ENCODE data around the gene KLK13.

Gene KLK13

GRCh38 chr19:51091895-51092873 lies 27.3 kb upstream of the KLK13 start:
- DNase-seq: no peak

GRCh38 chr19:51091126-51091525 lies 26.2 kb upstream of the KLK13 start:
- DNase-seq: no peak

- DNase-seq: no peak
Measured at GRCh38 chr19:51090471-51090870, 25.6 kb upstream of the KLK13 start.

DNA sequence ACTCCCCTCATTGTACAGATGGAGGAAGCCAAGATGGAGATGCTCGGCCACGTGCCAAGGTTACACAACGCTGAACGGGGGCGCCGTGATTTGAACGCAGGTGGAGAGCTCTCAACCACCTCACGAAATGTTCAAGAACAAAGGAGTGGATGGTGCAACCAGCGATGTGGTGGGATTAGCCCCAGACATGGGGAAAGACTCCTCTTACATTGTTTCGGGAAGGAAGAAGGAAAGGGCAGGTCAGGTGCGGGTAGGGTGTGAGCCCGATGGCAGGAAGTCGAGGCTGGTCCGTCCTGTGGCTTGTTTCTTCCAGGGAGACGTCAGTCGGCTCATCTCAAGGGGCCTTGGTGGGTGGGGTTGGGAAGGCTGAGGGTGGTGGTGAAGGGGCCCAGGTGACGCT lies 24.9 kb upstream of the KLK13 start:
- no peak for DNase-seq

DNA sequence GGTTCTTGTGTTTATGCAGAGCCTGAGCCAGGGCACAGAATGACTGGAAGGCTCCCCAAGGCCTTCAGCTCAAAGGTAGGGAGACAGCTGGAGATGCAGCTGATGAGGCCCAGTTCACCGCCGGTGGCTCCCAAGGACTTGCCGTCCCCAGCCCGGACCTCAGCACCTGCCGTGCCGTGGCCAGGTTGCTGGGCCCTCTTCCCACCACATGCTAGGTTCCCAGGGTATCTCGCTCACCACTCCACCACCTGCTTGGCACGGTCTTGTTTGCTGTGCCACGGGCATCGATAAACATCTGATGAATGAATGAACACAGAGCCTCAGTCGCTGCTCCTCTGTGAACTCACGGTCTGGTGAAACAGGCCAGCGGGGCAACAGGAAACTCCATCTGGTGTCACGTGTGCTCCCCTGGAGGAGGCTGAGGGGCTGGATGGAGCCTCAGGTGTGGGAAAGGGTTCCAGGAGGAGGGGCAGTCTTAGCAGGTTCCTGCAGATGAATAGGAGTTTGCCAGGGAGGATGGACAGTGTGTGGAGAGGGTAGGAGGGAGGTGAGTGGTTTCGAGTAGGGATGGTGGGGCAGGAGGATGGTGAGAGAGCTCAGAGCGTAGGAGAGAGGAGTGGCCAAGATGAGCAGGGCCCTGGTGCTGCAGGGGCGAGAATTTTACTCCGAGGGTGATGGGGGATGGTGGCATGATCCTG lies 21.4 kb upstream of the KLK13 start:
- no peak for DNase-seq

GRCh38 chr19:51084505-51084904 lies 19.6 kb upstream of the KLK13 start:
- no peak for DNase-seq

- DNase-seq: no peak
Measured at GRCh38 chr19:51083783-51084182, 18.9 kb upstream of the KLK13 start.

DNA sequence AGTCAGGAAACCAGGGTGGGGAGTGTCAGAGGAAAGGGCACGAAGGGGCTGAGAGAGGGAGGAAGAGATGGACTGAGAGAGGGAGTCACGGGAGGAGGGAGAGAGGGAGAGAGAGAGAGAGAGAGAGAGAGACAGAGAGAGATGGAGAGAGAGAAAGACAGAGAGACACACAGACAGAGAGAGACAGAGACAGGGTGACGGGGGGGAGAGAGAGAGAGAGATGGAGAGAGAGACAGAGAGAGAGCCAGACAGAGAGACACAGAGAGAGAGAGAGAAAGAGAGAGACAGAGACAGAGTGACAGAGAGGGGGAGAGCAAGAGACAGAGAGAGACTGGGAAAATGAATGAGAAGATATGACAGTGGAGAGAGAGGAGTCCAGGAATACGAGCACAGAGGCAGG lies 18.3 kb upstream of the KLK13 start:
- DNase-seq: no peak

DNA sequence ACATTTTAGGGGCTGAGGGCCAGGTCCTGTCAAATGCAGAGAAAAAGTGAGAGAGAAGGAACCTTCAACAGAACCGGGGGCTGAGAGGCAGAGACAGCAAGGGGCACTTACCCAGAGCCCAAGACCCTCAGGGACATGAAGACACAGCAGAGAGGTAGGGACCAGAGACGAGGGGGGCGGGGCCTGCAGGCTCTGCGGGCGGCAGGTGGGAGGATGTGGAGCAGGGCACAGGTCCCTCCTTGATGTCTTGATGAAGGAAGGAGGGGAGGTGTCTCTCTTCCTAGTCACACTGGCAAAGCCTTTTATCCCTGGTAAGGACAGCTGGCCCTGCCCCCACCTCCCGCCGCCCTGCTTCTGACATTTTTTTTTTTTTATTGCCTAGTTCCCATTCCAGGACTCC lies 17.7 kb upstream of the KLK13 start, which contains the start of gene KLK14:
KLK14 (minus strand) TSS at position 277 of the 400 bp plus-strand sequence; CDS start at position 4, 273 bp downstream.
- DNase-seq: no peak

GRCh38 chr19:51081476-51081875 lies 16.6 kb upstream of the KLK13 start:
- no peak for DNase-seq

- DNase-seq: no peak
Measured at GRCh38 chr19:51079481-51080110, 14.7 kb upstream of the KLK13 start.

GRCh38 chr19:51078731-51079130 lies 13.8 kb upstream of the KLK13 start:
- no peak for DNase-seq

- DNase-seq: no peak
Measured at GRCh38 chr19:51078104-51078503, 13.2 kb upstream of the KLK13 start.

- DNase-seq: no peak
Measured at GRCh38 chr19:51076631-51077213, 11.8 kb upstream of the KLK13 start.

DNA sequence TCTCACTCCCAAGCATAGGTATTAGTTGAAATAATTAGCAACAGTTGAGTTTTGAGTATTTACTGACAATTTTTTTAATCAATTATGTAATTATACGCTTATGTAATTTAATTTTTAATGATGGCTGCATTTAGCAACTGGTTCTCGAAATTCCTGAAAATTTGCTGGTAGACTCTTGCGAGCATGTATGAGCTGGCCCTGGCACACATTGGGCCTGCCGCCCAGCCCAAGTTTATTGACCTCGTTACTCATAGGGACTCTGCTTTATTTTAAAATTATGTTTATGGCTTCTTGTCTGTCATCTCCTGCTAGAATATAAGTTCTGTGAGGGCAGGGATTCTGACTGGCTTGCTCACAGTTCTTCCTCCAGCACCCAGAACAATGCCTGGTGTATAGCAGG lies 11.1 kb upstream of the KLK13 start:
- no peak for DNase-seq

DNA sequence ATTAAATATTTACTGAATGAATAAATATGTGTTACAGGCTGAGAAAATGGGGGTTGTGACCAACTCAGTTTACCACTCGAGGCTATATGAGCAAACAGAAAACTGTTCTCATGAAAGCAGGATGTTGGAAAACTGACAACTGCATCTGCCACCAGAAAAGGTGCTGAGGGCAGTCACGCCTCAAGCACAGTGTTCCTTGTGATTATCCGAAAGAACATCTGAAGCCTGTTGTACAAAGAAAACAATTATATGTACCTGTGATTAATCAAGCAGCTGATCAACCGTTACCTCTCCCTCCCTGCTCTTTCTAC lies 6.2 kb upstream of the KLK13 start:
- no peak for DNase-seq

DNA sequence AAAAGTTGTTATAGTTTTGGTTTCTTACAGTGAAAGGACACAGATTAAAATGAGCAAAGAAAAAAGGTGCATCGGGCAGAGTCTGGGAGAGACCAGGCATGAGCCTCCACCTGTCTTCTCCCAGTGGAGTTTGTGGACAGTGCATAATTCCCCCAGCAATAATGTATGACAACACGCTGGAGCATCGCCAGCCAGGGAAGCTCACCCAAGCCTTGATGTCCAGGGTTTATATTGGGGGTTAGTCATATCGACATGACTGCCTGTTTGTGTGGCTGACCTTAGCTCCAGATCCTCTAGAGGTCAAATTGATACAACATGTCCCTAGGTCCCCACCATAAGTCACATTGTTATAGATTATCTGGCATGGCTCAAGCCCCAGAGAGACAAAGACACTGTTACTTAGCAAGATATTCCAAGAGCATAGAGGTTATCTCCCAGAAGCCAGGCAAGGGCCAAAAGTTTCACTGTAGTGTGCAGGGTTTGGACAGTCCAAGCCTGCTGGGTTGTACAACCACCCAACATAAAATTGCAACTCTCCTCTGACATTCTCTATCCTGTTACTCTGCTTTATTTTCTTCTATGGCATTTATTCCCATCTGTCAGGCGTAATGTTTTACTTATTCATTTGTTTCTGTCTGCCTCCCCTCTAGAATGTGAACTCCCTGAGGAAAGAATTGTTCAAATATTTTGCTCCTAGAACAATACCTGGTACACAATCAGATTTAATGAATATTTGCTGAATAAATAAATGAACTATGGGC lies 5.6 kb upstream of the KLK13 start:
- no peak for DNase-seq

- no peak for DNase-seq
Measured at GRCh38 chr19:51066393-51067186, 1.7 kb upstream of the KLK13 start.

DNA sequence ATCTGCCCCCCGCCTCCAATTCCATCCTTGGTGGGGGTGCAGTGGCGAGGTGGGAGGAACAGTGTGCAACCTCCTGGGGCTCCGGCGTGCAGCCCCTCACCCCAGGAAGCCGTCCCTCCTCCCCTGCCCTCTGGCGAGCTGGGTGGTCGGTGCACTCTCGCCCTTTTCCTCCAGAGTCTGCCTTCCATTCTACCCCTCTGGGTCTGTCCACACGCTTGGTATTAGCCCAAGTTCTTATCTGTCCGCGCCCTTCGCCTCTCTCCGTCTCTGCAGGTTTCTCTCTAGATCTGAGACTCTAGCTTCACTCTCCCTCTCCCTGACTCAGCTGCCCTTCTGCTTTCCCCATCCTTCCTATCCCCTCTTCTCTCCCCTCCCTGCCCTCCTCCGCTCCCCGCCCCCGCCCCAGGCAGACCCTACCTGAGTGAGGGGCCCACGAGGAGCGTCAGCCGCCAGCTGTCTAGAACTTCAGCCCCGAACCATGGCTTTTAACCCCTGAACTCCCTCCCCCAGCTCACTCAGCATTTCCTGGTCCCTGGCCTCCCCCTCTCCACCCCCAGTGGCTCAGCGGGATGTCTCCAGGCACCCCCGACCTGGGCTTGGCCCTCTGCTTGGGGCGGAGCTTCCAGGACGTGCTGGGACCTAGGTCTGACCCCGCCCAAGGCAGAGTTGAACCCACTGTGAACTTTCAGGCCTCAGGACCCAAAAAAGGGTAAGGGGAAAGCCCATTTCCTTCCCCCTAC lies 499 bp upstream of the KLK13 start:
- no peak for DNase-seq

- no peak for DNase-seq
Measured at GRCh38 chr19:51063664-51064063, 1.2 kb downstream of the KLK13 start.

DNA sequence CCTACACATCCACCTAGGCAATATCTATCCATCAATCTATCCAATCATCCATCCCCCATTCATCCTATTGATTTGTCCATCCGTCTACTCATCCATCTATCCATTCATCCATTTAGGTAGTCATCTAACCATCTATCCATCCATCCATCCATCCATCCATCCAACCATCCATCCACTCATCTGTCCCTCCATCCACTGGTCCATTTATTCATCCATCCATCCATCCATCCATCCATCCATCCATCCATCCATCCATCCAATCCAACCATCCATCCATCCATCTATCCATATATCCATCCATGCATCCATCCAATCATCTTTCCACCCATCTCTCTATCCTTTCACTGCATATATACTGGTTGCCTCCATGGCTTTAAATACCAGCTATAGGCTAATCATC lies 3.9 kb downstream of the KLK13 start:
- DNase-seq: no peak

All from 8988T (cell line).